NCI-H2227 (cell line): ENCODE results near the gene SYF2.
"Not testable (repeated sequence)": the region's sequence is repeated elsewhere in the genome, so short reads cannot be mapped to it uniquely, and the experiment has no call there.

Experiments
- DNase-seq: peaks from one replicate; lab custom pipeline; 2025; ENCODE audit not compliant: unreplicated experiment; lab: John Stamatoyannopoulos, UW

SYF2 gene

DNA sequence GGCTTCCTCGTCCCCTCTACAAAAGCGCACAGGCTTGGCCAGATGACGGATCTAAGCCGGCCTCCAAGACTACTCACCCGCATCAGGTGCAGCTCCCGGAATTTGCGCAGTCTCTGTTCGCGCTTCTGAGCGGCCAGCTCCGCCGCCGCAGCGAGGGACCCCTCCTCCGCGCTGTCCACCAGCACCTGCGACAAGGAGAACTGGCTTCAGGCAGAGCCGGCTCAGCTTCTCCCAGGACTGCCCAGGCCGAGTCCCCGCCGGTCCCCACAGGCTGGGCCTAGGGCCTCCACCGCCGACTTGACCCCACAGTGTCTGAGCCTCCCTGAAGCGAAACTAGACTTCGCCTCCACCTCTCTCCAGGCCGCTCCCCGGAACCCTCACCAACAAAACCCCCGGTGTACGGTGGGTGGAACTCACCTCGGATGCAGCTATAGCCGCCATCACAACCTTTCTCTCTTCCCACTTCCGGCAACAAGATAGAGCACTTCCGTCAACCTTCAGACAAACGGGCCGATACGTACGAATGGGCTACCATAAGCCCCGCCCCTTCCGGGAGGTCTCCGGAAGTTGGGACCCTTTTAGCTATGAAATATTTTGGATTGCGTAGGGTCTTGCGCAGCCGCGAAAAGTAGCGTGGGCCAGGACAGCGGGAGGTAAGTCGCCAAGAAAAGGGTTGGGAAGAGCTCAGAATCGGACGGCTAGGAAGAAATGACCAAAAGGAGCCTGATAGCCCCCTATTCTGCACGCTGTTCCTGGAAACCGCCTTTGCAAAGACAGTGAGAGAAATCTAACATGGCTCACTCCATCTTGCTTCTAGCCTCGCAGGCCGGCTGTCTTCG is at the start of gene SYF2:
SYF2 (minus strand) TSS at position 476 of the 839 bp plus-strand sequence; CDS start at position 441, 35 bp downstream.
- DNase-seq = peak; percentile 97

DNA sequence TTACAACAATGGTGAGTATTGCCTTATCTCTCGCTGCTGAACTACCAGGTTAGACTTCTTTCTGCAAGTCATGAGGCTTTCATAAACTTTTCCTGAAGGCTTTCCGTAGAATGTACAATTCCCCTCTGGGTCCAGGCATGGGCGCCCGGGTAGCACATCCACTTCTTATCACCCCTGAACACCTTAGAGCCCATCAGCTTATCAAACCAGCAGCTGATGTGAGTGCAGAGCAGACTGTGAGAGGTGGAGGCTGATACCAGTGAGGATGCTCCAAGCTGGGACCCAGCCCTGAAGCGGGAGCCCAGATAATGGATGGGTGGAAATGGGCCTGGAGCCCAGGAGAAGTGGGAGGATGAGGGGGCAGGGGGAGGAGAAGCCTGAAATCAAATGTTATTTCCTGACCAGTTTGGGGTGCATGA is 47.4 kb upstream of the SYF2 start:
- DNase-seq = not testable (repeated sequence)

DNA sequence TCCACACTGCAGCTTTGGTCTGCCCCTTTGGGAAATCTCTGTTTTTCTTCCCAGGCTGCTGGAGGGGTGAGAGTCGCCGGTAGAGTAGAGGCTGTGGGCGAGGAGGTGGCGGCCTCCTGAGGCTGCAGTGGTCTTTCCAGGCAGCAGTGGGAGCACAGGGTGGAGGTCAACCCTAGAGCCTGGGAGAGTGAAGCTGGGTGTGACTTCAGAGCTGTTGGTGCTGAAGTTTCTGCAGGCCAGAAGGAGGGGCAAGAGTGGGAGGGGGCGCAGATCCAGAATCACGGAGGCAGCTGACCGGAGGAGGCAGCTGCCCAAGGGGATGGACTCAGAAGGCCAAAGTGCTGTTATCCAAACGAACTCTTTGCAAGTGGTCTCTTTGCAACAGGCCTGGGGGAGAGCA is 46.5 kb upstream of the SYF2 start:
- not testable (repeated sequence) for DNase-seq

DNA sequence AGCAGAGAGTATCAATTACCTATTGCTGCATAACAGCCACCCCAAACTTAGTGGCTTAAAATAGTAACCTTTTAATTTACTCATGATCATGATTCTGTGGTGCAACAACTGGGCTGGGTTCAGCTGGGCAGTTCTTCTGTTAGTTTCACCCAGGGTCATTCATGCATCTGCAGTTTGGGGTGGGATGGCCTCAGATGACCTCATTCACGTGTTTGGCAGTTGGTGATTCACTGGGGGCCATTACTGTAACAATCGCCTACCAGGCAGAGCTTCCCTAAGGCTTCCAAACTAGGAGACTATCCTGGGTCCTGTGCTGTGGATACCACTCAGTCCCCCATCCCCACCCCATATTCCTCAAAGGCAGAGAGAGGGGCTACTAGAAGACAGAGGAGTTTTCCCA is 46.1 kb upstream of the SYF2 start:
- not testable (repeated sequence) for DNase-seq

DNA sequence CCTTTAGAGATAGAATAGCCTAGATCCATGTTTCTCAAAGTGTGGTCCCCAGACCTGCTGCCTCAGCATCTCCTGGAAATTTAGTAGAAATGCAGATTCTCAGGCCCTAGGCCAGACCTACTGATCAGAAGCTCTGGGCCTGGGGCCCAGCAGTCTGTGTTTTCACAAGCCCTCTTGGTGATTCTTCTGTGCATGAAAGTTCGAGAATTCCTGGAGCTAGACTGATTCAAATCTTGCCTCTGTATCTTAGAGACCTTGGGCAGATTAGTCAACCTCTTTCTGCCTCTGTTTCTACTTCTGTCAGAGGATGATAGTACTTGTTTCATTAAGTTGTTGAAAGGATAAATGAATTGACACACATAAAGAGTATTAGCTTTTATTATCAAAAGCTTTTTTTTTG is 45.0 kb upstream of the SYF2 start:
- DNase-seq = not testable (repeated sequence)

DNA sequence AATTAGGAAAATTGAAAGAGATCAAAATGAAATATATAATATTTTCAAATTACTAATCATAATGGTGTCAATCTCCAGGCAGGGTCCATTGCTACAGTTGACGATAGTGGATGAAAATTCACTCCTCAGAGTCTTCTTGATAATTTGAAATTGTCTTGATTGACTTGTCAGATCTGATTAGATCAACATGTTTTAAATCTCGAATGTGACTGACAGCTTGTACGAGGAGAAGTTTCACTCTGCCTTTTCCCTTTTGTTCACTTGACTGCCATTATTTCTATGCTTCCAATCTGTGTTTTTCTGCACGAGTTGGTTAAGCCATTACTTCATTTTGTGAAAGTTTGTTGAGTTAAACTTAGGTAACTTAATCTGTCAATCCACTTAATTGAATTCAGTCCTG is 43.3 kb upstream of the SYF2 start:
- DNase-seq = not testable (repeated sequence)

DNA sequence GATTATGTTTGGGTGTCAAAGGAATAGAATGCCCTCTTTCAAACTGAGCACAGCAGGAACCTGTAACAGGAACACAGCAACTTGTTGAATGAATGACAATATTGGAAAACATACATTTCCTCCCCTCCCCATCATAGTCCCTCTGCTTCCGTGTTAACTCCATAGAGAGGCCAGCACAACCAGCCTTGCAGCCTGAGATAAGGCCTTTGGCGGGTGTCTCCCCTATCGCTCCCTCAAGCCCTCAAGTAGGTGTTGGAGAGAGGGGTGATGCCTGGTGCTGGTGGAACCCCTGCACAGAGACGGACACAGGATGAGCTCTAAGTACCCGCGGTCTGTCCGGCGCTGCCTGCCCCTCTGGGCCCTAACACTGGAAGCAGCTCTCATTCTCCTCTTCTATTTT is 39.9 kb upstream of the SYF2 start, which contains the start of gene RHD:
RHD (plus strand) TSS at position 272 of the 400 bp plus-strand sequence; CDS start at position 311, 39 bp downstream.
- not testable (repeated sequence) for DNase-seq

DNA sequence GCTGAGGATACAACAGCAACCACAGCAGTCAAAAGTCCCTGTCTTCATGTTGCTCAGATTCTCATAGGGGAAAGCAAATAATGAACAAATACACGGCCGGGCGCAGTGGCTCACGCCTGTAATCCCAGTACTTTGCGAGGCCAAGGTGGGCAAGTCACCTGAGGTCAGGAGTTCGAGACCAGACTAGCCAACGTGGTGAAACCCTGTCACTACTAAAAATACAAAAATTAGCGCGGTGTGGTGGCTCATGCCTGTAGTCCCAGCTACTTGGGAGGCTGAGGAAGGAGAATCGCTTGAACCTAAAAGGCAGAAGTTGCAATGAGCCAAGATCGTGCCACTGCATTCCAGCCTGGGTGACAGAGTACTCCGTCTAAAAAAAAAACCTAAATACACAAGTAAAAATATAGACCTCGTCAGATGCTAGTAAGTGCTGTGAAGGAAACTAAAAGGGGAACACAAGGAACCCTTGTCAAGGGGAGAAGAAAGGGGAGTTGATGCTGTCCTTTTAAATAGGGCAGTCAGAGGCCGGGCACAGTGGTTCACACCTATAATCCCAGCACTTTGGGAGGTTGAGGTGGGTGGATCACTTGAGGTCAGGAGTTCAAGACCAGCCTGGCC is 36.0 kb upstream of the SYF2 start:
- DNase-seq = not testable (repeated sequence)

DNA sequence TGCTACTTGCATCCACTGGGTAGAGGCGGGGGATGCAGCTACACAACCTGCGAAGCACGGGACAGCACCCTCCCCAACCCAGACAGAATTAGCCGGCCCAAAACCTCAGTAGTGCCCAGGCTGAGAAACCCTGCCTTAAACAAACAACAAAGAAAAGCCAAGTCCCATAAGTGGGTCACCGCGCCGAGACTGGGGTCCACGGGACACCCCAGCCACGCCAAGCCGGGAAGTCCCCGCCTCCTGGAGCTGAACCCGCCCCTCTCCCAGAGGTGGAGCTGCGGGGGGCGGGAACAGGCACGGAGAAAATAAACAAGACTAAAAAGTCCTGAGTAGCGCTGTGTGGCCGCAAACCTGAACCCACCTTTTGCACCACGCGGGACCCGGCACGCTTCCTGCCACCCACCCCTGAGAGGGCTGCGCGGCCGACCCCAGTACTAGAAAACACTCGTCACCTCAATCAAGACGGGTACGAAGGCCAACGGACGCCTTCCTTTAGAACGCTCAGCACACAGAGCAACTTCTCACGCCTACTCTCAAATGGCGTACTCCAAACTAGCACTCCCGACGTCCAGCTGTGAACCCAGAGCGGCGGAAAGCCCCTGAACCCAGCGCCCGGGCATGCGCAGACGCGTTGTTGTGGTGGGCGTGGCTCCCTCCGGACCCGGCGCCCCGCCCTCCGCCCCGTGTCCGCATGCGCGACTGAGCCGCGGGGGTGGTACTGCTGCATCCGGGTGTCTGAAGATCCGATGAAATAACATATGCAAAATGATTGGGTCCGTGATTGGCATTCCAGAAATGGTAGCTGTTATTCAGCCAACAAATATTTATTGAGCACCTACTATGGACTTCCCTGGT is 35.2 kb upstream of the SYF2 start:
- peak; percentile 61 for DNase-seq

DNA sequence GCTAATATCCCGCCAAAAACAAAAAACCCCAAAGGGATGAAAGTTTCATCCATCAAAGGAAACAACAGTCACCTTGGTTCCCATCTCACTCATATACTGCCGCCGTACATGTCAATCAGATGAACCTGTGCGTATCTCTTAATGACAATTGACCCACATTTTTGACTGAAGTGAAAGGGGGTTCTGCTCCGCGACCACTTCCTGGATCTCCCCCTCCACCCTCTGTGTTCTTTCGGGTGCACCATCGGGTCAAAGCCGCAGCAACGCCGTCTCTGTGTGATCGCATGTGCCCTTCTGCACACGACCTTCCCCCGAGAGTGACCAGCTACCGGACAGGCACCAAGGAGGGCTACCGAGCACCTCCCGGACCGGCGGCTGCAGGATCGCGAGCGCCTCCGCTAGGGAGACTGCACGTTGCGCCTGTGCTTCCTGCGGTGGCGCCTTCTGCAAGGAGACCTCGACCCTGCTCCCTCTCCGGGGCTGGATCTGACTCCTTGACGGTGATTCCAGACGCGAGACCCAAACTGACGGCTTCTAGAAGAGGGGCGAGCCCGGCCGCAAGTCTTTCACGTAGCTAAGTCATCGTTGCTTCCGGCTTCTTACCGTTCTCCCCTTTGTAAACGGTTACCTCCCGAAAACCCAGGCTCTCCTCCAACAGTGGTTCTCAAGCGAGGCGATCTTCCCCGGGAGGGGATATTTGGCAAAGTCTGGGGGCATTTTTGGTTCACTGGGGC is 34.4 kb upstream of the SYF2 start:
- not testable (repeated sequence) for DNase-seq

DNA sequence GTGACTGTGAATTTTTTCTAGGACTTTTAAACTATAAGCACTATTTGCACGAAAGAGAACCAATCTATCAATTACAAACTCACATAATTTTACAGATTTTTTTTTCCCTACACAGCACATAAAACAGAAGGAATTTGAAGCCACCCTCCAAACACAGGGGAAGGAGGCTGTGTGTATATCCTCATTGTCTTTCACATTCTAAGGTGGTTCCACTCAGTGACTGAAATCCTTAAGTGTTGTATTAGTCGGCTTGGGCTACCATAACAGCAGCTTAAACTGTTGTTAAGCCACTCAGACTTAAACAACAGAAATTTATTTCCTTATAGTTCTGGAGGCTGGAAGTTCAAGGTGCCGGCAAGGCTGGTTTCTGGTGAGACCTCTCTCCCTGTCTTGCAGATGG is 28.0 kb upstream of the SYF2 start:
- not testable (repeated sequence) for DNase-seq

DNA sequence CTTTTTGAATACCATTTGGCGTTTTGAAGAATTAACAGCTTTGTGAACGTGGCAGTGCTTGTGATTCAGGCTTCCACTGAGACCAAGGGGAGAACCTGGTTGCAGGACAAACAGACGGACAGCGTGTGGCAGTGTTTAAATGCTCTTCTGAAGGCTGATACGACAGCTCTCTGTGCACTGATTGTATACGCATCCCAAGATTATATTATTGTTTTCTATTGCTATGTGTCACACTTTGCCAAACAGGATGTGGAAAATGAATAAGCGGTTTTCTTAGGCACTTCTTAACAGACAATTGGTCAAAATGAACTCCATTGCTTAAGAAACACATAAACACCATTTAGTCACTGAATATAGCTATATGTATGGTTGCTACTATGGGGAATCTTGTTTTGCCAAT is 27.5 kb upstream of the SYF2 start:
- not testable (repeated sequence) for DNase-seq

DNA sequence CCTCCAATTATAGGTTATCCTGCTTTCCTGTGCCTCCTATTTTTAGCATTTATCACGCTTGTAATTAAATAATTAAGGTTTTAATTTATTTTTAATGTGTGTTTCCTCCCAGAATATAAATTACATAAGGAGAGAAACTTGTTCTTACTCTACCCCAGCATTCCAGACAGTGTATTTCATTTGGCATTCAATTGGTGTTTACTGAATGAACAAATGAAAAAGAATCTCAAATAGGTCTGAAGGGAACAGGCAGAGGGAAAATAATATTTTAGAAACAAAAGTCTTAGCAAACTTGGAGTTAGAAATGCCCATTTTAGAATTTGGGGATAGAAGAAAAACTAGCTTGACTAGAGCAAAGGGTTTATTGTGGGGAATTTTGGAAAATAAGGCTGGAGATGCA is 24.9 kb upstream of the SYF2 start:
- DNase-seq = no peak

DNA sequence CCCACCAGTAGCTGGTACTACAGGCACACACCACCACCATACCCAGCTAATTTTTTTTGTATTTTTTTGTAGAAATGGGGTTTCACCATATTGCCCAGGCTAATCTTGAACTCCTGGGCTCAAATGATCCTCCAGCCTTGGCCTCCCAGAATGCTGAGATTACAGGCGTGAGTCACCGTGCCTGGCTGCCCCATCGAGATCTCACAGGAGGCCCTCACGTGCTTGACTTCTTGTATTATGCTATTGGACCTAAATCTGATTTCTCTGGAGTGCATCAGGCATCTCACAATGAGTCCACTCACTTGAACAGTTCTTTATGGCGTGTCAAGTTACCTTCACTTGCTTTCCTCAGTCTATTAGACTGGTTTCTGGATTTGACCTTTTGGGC is 24.3 kb upstream of the SYF2 start:
- DNase-seq = no peak

DNA sequence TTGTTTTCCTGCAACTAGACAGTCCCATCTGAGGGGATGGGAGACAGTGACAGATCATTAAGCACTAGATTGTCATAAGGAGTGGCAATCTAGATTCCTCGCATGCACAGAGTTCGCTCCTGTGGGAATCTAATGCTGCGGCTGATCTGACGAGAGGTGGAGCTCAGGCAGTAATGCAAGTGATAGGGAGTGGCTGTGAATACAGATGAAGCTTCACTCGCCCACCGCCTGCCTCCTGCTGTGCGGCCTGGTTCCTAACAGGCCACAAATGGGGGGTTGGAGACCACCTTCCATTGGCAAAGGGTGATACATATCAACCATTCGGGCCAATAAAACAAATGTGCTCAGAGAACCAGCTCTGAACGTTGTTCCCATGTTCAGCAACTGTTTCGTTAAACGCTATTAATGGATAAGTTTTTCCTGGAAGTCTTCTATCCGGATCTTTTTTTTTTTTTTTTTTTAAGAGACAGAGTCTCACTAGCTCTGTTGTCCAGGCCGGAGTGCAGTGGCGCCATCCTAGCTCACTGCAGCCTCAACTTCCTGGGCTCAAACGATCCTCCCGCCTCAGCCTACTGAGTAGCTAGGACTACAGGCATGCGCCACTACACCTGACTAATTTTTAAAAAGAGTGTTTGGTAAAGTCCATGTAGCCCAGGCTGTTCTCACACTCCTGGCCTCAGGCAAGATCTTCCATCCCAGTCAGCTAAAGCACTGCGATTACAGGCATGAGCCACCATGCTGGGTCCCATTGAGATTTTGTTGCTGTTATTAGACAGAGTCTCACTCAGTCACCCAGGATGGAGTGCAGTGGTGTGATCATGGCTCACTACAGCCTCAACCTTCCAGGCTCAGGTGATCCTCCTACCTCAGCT is 23.6 kb upstream of the SYF2 start:
- no peak for DNase-seq

DNA sequence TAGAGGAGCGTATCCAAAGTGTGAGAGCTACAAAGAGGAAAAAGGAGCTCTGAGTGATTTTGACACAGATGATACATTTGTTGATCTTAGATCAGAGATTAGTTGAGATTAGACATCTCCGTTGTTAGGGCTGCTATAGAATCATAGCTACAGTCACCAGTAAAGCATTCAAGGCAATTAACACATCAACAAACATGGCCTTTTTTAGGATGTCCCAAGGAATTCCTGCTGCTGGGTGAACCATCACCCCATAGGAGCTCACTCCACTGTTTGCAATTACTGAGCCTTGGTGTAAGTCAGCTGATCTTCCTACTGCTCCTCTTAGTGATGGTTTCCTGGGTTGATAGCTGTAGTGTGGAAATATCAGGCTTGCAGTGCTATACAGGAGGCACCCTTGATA is 21.6 kb upstream of the SYF2 start:
- no peak for DNase-seq

DNA sequence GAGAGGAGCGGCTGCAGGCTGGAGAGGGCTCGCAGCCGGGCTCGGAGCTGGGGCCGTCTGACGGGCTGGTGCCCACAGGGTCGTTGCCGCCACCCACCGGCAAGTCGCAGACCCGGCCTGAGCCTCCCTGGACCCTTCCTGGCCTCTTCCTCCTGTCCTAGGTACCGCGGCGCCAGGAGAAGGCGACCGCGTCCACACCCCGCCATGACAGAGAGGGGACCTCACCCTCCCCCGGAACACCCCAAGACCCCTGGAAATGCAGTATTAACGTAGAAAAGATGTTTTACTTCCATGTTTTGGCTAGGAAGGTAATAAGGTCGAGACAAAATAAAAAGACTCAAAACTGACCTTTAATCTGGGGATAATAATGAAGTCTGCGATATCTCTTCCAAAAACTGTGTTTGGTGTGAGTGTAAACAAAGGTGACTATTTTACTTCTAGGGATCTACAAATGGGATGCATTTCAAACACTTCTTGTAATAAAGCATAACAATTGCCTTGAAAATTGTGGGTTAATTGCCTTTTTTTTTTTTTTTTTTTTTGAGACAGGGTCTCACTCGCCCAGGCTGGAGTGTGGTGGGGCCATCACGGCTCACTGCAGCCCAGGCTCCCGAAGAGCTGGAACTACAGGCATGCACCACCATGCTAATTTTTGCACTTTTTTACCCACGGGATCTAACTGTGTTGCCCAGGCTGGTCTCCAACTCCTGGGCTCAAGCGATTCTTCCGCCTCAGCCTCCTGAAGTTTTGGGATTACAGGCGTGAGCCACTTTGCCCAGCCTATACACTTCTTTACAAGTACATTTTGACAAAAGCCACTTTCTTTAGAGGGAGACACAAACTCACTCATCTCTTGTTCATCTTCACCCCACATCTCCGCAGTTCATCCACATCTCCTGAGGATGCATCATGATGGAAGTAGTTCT is 15.8 kb upstream of the SYF2 start:
- DNase-seq = no peak

DNA sequence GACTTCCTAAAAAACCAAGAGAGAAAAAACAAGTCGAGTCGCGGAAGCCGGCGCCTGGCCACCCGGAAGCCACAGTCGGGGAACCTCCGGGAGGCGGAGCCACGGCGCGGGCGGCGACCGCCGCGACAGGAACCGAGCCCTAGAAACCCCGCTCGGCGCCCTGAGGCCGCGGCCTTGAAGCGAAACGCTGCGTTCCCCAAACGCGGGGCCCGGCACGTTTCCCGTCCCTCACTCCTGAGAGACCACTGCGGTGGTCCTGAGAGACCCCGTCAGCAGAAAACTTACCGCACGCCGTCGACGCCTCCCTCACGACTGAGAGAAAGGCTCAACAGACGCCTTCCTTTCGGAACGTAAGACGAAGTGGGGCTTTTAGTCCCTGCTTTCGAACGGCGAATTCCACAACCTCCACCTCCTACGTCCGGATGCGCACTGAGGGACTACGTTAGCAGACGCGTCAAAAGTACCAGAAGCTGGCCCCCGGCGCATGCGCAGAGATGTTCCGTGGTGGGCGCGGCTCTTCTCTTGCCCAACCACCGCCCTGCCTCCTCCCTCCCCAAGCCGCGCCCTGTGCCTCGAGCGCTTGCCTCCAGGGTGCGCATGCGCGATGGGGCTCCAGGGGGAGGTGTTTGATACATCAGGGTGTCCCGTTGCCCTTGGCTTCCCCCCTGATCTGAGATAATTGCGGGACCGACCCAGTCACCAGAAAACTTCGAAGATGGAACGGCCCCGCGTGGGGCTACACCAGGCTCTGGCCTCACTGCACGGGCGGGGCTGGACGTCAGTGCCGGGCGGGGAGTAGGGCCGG is 14.9 kb upstream of the SYF2 start, which contains the start of gene RSRP1:
RSRP1 (minus strand) TSS at position 431 of the 805 bp plus-strand sequence. CDS start 491 bp downstream, outside the sequence.
- peak; percentile 99 for DNase-seq
